ENCODE measurements around the gene ENGASE.
A peak's percentile ranks its signal among the peaks of the same experiment; 100 is the strongest.
"Not testable (repeated sequence)": the region's sequence is repeated elsewhere in the genome, so short reads cannot be mapped to it uniquely, and the experiment has no call there.

Gene ENGASE

DNA sequence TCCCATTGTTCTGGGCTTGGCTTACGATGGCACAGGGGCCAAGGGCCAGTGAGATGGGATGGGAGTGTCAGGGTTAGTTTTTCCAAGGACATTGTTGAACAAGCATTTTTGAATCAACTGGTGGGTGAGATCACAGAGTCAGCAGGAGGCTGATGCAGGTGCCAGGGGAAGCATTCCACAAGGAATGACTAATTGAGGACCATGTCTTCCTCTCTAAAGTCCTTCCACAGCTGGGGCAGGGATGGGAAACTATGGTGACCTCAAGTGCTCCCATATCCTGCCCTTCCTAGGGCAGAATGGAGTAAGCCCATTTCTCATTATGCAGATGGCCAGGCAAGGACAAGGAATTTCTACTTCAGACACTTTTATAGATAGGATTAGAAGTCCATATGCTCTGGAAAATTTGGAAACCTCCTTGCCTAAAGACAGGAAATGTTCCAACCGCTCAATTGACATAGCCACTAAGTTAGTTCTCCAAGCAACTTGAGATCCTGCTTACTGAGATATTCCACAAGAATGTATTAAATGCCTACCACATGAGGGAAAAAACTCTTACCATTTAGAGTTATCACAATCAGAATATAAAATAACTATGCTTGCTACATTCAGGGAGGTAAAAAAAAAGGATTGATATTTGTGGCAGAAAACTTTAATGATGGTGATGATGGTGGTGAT, 21.2 kb upstream of the ENGASE start:
- DNase-seq (ENCODE audit: low spot score), result no peak

DNA sequence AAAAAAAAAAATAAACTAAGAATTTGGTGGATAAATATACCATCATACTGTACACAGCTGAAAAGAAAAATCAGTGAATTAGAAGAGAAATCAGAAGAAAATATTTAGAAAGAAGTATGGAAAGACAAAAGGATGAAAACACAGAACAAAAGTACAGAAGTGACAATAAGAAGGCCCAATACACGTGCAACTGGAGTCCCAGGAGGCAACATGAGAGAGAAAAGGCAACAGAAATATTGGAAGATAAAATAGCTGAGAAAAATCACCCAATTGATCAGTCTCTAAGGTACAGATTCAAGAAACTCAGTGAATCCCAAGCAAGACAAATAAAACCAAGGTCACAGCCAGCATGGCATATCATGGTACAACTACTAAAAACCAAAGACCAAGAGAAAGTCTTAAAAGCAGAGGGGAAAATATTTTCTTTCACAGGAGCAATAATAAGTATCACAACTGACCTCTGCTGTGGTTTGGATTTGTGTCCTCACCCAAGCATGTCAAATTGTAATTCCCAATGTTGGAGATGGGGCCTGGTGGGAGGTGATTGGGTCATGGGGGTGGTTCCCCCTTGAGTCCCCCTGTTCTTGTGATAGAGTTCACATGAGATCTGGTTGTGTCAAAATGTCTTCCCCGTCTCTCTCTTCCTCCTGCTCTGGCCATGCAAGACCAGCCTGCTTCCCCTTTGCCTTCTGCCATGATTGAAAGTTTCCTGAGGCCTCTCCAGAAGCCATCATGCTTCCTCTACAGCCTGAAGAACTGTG, 20.2 kb upstream of the ENGASE start:
- DNase-seq (ENCODE audit: low spot score), result no peak

DNA sequence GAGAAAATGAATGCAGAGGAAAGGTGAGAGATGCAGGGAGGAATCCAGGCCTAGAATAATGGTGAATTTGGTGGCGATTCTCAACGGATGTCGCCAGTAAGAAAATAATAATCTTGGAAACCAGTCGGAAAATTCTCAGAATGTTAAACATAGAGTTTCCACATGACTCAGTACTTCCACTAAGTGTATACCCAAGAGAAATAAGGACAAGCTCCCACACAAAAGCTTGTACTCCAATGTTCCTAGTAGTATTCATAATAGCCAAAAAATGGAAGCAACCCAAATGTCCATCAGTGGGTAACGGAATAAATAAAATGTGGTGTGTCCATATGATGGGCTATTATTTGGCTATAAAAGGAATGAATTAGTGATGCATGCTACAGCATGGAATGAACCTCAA, 19.4 kb upstream of the ENGASE start:
- no peak for DNase-seq (ENCODE audit: low spot score)

DNA sequence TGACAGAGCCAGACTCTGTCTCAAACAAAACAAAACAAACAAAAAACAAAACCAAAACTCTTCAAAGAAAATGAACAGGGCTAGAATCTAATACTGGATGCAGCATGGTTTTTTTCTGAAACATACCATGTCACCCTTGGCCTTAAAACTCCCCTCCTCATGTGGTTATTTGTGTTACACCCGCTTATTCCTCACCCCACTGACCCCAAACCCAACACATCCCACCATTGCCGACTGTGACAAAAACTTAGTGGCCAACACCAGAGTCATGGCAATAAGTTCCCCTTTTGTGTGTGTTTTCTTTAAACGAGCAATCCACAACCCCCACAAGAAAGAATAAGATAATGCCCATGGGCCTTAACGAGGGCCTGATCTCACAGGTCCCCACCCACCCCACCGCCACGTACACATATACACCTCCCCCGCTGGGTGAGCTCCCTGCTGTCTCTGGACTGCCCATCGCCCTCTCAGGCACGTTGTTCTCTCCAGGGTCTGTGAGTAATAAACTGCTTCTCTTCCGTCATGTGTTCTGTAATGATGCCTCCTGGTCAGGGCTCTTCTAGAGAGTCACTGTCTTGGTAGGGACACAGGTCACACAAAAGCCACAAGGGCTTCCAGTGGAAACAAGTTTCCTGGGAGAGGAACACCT, 16.8 kb upstream of the ENGASE start:
- DNase-seq (ENCODE audit: low spot score), result no peak

DNA sequence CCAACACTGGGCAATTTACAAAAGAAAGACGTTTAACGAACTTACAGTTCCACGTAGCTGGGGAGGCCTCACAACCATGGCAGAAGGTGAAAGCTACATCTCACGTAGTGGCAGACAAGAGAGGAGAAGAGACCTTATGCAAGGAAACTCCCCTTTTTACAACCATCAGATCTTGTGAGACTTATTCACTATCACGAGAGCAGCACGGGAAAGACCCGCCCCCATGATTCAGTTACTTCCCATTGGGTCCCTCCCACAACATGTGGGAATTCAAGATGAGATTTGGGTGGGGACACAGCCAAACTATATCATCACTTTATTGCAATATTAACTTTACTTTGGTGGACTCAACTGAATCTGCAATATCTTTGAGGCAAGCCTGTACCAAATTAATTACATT, 11.9 kb upstream of the ENGASE start:
- DNase-seq (ENCODE audit: low spot score), result no peak

DNA sequence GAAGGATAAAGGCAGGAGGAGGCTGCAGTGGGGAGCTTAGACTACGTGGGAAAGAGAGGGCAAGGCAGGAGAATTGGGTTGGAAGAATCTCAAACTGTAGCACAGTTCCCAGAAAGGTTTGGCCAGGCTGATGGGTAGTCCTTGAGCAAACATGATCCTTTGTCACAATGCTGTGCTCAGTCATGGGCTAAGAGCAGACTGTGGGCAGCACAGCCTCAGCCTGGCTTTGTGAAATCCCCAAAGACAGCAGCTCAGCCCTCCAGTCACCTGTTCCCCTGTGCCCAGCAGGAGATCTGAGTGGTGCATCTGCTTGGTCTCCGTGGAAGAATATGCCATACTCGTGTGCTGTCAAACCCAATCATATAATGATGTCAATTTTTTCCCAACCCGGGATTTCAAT, 10.6 kb upstream of the ENGASE start:
- DNase-seq (ENCODE audit: low spot score), result no peak

DNA sequence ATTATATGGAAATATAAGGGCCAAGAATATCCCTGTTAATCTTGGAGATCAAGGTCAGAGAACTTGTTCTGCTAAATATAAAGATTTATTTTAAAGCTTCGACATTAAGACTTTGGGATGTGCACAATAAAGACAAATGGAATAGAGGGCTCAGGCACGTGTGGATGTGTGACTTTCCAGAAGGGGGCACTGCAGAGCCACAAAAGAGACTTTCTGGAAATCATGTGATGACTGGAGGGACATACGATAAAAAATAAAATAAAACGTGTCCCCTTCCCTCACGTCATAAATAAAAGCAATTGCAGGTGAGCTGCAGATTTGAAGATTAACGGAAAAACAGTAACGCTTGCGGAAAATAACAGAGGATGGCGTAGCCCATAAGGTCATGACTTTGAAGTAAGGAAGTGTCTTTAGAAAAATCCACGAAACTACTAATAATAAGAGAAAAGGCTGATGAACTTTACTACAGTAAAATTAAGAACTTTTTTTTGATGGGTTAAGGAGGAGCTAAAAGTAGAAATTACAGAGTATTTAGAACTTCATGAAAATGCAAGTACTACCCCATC, 9.4 kb upstream of the ENGASE start:
- DNase-seq (ENCODE audit: low spot score), result peak; percentile 53

DNA sequence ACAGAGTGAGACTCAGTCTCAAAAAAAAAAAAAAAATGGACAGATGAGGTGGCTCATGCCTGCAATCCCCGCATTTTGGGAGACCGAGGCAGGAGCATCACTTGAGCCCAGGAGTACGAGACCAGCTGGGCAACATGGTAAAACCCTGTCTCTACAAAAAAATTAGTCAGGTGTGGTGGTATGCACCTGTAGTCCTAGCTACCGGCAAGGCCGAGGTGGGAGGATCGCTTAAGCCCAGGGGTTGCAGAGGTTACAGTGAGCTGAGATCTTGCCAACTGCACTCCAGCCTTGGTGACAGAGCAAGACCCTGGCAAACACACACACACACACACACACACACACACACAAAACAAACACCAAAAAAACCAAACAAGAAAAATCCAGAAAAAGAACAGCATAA, 7.7 kb upstream of the ENGASE start:
- DNase-seq (ENCODE audit: low spot score), result no peak

DNA sequence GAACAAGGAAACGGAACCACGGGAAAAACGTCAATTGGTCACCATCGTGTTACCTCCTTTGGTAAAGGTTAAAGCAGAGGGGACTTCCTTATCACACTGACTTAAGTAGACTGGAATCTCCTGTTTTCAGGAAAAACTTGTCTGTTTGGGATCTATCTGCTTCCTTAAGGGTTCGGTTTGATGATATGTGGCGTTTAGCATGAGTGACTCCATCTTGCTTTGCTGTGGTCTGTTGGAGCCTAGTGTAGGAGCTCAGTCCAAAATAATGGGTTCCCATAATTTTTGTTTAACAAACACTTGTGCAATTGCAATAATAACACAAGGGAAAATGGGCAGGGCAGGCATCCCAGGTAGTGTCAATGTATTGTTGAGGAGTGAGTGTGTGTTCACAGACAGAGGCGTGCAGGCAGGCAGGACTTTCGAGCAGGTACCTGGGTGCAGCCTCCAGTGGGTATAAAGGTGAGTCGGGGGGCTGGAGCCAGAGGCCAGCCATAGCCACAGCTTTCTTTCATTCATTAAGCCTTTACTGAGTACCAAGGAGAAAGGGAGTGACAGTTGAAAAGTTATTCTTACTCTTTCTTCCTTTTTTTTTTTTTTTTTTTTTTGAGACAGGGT, 4.3 kb upstream of the ENGASE start:
- DNase-seq (ENCODE audit: low spot score), result no peak

DNA sequence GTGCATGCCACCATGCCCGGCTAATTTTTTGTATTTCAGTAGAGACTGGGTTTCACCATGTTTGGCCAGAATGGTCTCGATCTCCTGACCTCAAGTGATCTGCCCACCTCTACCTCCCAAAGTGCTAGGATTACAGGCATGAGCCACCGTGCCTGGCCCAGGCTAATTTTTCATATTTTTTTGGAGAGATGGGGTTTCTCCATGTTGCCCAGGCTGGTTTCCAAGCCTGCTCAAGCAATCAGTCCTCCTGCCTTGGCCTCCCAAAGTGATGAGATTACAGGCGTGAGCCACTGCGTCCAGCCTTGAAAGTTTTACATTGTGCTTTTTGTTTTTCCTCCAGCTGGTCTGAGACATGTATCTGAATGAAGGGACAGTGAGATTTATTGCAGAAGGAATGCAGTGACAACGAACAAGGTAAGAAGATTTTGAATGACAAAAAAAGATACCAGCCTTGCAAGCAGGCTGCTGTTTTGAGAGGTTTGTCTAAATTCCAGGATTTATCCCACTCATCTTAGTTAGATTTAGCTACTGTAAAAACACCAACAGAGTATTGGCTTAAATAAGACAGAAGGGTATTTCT, 3.4 kb upstream of the ENGASE start:
- no peak for DNase-seq (ENCODE audit: low spot score)

DNA sequence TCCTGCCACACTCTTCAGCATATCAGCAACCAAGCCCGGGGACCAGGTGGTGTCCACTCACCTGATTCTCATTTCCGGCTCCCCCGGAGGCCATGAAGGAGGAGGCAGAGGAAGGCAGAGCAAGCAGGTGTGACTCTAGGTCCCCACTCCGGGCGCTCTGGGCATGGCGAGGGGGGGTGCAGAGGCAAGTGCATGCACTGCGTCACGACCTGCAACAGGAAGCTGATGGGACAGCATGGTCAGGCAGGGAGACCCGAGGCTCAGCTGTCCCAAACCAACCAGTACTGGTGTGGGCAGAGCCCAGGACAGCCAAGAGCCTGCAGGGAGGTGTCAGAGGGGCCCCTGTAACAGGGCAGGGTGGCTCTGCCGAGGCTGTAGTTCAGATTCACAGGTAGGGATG, 2.1 kb upstream of the ENGASE start:
- no peak for DNase-seq (ENCODE audit: low spot score)

DNA sequence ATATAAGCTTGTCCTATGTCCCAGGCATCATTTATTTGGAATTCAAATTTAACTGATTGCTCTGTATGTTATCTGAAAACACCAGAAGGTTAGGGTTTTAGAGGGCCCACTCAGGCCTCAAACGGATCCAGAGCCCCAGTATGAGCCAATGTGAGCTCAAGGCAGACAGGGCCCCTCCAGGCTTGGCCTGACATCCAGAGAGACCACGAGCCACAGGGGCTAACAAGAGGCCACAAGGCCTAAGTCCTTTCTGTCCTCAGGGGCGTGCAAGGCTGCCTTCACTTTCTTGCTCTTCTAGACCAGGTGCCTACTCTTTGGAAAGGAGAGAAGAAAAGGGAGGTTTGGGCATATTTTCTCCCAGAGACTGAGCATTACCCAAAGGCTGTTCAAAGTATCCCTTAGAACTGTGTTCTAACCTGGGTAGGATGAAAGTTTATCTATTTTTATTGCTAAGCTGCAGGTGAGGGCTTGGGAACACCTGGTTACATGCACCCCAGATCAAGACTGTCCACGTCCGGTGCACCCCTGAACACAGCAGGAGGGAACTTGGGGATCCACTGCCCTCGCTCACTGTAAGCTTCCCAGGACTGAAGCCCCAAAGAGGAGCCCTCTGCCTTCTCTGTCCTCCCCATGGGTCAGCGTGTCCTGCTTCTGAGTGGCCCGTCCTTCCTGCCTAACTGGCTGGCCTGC, 1.5 kb upstream of the ENGASE start:
- DNase-seq (ENCODE audit: low spot score), result no peak

DNA sequence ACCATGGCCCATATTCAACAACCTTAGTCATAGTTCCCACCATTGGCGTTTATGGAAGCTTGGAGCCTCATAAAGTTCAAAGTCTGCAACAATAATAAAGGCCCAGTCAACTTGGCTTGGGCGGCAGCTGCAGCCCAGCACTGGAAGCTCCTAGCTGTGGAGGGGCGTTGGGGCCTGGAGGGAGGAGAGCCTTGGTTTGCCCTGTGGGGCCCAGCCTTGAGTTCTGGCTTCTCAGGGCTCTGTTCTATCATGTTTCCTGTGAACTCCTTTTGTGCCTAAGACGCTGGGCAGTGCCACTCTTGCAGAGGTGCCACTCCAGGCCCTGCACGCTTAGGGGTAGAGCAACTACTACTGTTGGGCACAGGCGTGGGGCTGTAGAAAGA, 927 bp upstream of the ENGASE start:
- DNase-seq (ENCODE audit: low spot score), result no peak

DNA sequence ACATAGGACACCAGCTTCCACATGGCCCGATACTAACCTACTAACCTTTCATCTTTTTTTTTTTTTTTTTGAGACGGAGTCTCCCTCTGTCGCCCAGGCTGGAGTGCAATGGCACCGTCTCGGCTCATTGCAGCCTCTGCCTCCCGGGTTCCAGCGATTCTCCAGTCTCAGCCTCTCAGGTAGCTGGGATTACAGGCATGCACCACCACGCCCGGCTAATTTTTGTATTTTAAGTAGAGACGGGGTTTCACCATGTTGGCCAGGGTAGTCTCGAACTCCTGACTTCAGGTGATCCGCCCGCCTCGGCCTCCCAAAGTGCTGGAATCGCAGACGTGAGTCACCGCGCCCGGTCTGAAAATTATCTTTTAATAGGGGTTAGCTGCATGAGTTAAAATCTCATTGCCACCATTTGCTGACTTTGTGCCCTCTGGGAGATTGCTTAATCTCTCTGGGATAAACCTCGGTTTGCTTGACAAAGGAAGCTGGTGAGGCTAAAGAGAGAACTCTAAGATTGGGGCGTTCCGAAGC, 439 bp upstream of the ENGASE start:
- not testable (repeated sequence) for DNase-seq (ENCODE audit: low spot score)

DNA sequence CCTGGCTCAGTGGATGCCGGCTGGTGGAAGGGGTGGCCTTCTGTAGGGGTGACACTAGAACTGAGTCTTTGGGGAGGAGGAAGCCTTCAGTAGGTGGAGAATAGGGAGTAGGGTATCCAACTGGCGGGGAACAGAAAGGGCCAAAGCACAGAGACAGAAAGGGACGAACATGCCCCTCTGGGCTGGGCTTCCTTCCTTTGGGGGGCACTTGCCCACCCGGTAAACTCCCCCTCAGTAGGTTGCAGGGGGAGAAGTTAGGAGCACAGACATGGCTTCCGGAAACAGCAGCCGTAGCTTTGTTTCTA, 774 bp downstream of the ENGASE start:
- no peak for DNase-seq (ENCODE audit: low spot score)

DNA sequence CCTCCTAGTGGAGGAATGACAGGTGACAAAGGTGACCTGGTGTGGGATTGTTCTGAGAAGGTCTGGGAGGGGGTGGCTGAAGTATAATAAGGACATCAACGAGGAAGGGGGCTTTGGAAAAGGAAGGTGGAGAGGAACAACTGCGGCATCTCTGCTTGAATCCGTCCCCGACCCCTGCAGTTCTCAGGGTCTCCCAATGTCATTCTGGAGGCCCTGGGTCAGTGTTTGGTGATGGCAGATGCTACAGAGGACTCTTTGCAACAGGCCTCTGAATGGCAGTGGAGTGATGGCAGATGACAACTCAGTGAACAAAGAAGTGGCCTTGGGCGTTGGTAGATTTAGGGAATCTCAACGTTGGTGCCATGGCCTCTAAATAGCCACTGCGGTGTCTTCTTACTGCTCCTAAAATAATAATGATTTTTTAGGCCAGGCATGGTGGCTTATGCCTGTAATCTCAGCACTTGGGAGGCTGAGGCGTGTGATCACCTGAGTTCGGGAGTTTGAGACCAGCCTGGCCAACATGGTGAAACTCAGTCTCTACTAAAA, 1.3 kb downstream of the ENGASE start:
- DNase-seq (ENCODE audit: low spot score), result no peak

DNA sequence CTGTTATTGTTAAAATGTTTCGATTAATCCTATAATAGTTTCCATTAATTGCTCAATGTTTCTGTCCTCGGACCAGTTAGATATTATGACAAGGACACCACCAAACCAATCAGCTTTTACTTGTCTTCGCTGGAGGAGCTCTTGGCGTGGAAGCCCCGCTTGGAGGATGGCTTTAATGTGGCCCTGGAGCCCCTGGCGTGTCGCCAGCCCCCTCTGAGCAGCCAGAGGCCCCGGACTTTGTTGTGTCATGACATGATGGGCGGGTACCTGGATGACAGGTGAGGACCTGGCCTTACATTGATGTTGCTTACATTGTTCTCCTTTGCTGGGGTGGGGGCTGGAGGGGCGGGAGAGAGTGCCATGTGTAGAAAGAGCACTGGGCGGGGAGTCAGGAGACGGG, 3.0 kb downstream of the ENGASE start:
- no peak for DNase-seq (ENCODE audit: low spot score)

DNA sequence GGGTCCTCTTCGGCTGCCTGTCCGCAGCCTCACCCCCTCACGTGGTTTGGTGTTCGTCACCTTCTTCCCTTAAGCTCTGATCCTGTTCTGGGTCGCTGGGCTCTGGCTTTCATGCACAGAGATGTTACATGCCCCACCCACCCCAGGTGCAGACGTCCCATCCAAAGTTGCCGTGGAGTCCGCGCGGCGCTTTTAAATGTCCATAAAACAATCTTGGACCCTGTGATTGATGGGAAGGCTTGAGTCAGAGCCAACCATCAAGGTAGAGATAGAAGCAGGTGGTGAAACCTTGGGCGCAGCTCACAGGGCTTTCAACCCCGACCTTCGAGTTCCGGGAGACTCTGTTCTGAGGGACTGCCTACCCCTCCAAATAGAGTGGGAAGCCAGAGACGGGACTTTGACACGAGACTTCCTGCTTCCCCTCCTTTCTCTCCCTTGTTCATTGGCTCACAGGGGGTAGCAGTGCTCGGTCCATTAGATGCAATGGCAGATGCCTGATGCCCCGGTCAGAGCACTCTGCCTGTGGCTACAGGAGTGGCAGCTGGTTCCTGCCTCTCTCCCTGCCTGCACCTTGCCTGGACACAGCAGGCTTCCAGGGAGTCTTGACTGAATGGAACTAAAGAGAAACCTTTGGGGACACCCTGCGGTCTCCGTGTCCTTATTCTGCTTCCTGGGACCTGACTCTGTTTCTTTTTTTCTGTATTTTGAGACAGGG, 4.0 kb downstream of the ENGASE start:
- DNase-seq (ENCODE audit: low spot score), result no peak

DNA sequence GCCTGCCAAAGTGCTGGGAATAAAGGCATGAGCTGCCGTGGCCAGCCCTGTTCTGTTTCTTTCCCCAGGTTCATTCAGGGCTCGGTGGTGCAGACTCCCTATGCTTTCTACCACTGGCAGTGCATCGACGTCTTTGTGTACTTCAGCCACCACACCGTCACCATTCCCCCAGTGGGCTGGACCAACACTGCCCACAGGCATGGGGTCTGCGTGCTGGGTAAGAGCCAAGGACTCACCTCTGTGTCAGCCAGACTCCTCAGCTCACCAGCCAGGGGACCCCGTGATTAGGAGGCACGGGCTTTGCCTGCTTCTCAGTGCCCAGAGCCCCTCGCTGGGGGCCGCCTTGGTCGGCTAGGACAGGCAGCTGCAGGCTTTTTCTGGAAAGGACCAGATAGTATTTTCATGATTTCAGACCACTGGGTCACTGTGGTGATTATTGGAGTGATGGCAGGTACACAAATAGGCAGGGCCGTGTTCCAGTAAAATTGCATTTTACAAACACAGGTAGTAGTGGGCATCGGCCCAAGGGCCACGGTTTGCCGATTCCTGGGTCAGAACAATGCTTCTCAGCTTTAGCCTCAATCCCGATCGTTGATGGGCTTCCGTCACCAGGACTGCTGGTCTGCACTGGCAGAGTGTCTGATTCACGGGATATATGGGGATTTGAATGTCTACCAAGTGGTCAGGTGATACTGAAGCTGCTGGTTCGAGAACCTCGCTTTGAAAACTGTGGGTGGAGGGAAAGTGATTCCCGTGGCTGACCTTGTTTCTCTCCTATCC, 5.0 kb downstream of the ENGASE start:
- DNase-seq (ENCODE audit: low spot score), result no peak

DNA sequence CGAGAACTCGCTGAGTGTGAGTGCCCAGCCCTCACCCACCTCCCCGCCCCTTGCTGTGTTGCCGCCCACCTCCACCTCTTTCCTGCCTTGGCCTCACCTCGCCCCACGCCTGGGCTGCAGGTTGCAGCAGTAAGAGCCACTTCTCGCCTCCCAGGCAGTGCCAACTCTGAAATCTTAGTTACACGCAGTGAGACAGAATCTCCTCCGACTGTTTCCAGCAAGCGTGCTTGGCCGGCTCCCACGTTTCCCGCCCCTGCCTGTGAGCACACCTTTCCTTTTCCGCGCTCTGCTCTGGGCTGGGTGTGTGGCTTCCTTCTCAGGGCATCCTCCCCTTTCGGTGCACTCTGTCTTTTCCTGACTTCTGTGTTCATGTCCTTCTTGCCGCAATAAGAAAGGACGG, 5.7 kb downstream of the ENGASE start:
- DNase-seq (ENCODE audit: low spot score), result no peak
